NCI-H524 (cell line): ENCODE measurements around the gene VPS25.

Experiments used
- DNase-seq, 2 experiments: peaks; one replicate each; lab custom pipeline; 2025; lab: John Stamatoyannopoulos, UW

The VPS25 gene

DNA sequence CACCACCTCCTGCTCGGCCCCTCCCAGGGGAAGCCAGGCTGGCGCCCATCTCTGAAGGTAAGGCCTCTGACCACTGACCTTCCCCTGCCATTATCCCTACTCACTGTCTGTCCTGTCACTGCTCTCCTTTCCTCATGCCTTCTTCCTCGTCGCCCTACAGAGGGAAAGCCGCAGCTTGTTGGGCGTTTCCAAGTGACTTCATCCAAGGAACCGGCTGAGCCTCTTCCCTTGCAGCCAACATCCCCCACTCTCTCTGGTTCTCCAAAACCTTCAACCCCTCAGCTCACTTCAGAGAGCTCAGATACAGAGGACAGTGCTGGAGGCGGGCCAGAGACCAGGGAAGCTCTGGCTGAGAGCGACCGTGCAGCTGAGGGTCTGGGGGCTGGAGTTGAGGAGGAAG lies 22.2 kb downstream of the VPS25 start:
- DNase-seq, result no peak

DNA sequence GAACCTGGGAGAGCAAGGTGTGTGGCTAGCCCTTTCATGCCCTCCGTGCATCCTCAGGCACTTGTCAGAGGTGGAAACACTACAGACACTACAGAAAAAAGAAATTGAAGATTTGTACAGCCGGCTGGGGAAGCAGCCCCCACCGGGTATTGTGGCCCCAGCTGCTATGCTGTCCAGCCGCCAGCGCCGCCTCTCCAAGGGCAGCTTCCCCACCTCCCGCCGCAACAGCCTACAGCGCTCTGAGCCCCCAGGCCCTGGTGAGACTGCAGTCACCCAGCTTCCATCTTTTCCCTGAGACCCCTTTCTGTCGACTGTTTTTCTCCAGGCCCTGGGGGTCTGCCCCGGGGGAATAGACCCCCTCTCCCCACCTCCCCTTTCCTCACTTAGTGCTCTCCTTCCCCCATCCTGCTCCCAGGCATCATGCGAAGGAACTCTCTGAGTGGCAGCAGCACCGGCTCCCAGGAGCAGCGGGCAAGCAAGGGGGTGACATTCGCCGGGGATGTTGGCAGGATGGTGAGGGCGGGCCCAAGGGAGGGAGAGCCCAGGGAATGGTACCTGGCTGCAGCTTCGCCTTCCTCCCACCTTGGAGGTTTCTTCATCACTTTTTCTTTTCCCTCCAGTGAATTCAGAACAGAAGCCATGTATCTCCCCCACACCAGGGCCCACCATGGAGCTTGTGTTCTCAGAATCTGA lies 23.0 kb downstream of the VPS25 start:
- no peak for DNase-seq

DNA sequence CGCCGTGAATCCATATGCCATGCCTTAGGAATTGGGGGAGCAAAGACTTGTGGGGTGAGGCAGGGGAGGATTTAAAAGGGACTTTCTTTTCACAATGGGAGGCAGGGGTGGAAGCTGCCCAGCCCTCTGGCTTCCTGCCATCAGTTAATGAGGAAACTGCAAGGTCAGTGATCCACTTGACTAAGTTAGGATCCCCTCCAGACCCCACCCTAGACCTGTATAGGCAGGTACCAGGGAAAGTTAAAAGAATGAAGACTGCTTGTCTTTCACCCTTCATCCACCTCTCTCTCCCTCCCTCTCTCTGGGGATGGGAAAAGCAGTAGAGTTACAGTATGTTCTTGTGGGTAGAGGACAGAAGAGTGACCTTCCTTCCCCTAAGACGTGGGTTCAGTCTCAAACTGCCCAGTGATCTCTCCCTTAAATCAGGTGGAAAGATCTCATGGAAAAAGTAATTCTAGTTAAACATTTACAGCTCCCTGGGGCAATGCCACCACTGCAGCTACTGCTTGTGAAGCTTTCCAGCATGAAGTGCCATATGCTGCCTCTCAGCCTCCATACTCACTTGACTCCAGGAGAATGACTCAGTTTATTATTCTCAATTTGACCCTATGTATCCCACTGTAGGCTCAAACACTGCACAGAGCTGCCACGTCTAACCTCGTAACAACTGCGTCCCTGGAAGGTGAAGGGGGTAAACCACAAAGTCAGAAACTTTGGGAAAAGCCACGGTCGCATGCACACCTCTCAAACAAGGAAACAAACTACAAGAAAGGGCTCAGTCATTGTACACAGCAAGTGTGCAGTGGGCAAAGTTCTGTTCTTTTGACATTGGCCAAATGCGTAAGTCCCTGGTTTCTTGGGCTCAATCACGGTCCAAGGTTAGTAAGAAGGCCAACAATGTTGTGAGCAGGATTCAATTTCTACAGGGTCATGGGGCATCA lies 24.1 kb downstream of the VPS25 start:
- DNase-seq, result no peak

DNA sequence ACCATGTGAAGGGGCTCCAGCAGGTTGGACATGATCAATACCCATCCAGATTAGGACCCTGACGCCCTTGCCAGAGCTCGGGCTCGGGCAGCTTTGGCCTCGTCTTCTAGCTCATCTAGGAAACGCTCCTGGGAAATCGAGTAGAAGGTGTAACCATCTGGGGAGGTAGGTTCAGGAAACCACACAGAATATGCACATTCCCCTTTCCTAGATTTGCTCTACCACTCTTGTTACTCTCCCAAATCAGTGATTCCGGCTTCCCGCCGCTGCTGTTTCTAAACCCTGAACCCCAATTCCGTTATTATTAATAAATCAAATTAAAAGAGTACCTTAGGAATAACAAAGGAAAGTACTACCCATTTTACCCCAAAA lies 24.7 kb downstream of the VPS25 start:
- DNase-seq, result no peak

DNA sequence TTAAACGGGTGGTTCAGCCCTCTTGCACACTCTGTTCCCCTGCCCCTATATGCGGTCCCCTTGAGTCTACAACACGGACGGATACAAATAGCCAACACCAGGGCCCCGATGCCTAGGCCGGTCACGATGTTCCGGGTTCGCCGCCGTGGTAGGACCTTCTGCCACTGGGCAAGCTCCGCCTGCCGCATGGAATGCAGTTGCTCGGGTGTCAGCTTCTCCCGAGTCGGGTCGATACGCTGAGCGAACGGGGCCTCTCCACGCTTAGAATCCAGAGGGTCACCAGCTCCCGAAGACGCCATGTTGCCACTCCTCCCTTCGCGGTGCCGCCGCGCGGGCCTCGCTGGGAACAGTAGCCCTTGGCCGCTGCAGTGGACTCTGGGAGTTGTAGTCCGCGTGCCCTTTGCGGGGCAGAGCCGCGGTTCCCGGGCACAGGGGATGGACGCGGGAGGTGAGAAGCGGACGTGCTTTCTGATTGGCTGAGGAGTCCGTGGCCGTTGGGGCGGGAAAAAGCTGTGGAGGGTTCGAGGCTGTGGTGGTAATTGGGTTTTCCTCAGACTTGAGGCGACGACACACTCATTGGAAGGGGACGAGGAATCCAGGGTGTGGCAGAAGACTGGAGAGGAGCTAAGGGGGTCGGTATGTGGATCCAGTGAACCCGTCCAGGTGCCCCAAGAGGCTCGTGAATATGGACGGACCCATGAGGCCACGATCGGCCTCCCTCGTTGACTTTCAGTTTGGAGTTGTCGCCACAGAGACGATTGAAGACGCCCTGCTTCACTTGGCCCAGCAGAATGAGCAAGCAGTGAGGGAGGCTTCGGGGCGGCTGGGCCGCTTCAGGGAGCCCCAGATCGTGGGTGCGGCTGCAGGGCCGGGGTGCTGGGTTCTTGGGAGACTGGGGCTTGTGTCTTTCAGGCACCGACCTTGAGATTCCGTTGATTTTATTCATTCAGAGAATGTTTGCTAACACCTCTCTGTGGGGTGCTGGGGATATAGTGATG lies 25.4 kb downstream of the VPS25 start, which contains the start of the genes CNTD1 and COA3:
TSS of gene CNTD1 (plus strand) at position 479 of the 998 bp plus-strand sequence. CDS start at position 686, 207 bp downstream.
TSS of gene COA3 (minus strand) at position 322 of the 998 bp plus-strand sequence. CDS start at position 299, 23 bp downstream.
- DNase-seq, result peak; percentile 78 to 87

DNA sequence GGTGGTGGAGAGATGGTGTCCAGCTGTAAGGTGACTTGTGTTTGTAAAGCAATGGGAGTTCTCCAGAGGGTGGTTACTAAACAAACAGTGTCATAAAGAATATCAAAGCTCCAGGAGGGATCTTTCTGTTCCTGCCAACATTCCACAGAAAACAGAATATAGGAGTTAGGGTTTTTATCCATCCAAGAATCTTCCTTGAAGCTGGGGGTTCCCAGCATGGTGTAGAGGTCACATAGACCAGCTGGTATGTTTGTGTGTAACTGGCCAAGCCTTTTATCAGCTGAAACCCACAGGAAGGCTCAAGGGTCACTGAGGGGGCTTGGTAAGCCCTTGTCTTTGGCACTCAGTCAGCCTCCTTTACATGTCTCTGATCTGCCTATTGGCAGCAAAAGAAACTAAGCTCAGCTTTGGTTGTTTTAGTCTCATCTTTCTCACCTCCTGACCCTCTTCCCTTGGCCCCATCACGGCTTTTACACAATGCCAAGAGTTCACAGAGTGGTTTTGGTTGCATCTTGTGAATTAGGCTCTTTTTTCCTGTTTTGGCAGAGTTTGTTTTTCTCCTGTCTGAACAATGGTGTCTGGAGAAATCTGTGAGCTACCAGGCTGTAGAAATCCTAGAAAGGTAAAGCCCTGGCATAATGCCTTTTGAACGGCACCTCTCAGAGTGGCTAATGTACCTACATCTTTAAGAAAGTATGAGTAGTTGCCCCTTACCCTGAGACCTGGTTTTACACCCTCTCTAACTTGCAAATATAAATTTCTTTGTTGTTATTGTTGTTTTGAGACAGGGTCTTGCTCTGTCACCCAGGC lies 30.0 kb downstream of the VPS25 start:
- no peak for DNase-seq

DNA sequence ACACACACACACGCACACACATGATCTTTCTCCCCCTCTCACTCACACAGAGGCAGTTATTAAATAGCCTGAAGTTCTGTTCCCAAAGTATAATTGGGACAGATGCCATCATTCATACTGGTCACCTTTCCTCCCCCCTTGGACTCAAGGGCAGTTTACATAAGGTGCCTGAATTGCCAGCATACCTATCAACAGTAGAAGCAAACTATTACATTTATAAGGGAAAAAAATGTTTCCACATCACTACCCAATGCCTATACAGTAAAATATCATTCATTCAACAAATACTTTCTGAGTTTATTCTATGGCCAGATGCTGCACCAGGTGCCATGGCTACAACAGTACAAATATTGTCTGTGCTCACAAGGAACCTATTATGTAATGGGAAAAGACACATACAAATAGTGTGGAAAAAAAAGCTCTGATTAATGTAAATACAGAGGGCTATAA lies 31.7 kb downstream of the VPS25 start:
- DNase-seq, result no peak

DNA sequence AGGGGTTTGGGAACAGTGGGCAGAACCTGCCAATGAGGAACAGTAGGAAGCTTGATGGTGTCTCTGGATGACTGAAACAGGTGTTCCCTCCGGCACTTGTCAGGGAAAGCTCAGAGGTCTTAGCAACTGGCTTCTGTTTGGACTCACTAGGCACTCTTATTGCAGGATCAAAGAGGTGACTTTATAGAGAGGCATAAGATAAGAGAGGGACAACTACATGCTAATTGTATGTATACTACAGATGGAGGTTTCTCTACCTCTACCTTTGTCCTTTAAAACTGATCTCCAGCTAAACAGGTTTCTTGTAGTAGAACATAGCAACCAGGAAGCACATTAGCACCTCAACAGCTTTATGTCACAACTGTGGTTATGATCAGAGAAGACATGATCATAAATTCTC lies 33.0 kb downstream of the VPS25 start:
- no peak for DNase-seq

DNA sequence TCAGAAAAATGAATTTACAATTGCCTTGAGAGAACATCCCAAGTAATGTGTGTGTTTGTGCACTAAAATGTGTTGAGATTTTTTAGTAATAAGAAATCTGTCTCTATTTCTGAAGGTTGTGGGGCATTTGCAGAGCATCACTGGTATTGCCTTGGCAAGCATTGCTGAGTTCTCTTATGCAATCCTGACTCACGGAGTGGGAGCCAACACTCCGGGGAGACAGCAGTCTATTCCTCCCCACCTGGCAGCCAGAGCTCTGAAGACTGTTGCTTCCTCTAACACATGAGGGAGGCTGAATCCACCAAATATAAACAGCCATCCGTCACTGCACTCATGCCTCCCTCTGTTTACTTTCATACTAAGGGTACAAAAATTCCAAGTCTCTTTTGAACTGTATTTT lies 36.0 kb downstream of the VPS25 start:
- no peak for DNase-seq

DNA sequence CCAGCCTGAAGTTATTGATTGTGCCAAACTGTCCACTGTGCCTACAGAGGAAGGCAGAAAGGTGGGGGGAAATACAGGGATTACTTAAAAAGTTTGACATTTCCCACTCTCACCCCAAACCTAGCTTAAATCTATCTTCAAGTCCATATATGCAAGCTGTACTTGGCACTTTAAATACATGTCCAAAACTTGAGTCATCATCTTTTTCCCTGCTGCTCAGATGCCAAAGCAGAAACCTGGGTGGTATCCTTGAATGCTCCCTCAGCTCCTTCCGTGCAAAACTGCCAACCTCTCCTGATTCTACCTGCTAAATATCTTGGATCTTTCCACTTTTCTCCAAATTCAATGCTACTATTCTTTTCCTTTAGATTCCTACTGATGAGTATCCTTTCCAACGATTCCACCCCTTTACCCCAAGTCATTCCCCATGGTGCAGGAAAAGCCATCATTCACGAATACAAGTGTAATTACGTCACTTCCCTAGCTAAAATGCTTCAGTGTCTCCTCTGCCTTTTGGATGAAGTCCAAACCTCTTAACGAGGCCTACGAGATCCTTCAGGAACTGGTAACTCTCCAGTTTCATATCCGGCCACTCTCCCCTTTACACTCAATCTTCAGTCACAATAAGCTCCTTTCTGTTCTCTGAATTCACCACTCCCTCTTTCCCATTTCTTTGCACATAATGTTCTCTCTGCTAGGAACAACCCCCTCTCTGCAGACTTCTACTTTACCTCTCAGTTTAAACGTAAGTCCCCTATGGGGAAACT lies 41.6 kb downstream of the VPS25 start:
- DNase-seq, result no peak

DNA sequence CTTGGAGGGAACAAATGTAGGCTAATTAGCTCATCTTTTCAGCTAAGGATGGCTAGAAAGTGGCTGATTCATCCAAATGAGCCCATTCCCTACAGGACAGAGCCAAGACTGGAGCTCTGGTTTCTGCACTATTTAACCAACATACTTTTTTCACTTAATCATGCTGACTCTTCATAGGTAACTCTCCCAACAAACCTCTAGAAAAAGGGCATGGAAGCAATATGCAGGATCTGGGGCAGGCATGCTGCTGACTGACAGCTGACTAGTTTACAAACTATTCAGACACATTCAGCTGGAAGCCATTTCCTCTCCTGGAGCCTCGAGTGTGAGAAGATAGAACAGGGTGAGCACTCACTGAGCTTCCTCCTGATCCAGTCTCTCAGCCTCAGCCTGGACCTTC lies 44.6 kb downstream of the VPS25 start:
- DNase-seq, result no peak

DNA sequence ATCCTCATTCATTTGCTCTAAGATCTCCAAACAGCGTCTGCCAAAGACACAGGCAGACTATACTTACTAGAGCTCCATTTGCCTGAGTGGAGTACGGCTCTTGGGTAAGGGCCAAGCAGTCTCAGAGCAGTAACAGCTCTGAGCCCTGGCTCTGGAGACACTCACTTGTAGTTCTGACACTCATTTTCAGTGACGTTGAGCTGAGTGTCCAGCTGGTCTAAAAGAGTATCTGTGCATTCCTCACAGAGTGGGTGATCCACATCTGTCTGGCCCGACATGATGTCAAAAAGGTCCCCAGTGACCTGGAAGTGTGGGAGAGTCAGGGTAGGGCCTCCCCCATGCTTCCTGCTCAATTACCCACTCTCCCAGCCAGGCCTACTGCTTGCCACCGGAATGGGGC lies 45.1 kb downstream of the VPS25 start:
- DNase-seq, result no peak

DNA sequence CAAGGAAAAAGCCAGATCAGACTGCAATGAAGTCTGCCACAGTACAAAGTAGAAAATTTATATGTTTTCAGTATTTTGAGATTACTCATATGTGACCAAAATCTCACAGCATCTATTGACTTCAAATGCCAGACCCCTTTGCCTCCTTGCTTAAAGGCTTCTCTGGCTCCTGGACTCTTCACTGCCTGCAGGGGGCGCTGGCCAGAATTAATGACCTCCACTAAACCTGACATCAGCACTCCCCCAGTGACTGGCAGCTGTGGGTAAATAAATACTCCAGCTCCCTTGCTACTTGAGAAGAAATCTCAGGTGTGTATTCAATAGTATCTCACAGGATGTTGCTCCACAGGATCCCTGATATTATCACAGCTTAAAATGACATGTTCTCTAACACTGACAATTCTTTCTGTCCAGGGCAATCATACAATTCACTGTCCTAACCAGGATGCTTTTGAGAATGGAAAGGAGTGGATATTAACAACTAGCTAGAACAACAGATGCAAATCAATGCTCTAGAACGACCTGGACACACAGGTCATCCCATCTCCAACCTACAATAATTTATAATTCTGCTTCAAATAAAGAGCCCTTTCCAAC lies 46.8 kb downstream of the VPS25 start:
- DNase-seq, result peak; percentile 65 to 73

DNA sequence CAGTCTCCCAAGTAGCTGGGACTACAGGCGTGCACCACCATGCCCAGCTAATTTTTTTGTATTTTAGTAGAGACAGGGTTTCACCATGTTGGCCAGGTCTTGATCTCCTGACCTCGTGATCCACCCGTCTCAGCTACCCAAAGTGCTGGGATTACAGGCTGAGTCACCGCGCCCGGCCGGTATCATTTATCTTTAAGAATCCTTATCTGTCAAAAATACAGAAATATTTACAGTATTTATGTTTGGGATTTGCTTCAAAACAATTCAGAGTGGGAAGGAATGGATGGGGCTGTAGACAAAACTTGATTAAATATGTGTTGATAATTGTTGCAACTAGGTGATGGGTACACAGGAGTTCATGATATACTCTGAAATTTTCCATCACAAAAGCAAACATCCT lies 47.9 kb downstream of the VPS25 start:
- no peak for DNase-seq

DNA sequence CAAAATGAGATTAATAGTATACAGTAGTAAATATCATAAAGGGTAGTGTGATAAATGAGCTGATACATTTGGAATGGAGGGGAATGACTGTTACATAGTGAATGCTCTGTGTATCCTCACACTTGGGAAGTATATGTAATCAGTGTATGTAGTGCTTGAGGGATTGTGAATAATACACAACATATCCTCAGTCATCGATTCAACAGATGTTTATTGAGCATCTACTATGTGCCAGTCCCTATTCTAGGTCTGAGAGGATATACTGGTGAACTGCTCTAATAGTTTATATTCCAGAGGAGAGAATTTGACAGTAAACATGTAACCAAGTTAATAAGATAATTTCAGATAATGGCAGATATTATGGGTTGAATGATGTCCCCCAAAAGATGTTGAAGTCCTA lies 54.2 kb downstream of the VPS25 start:
- no peak for DNase-seq
